HCT116 (cell line): ENCODE measurements around the gene SHISAL1. TPM values are rescaled to one million over a fixed set of nuclear protein-coding genes. Genes with fewer than 3 reads are reported as not detected.

ENCODE experiments used
- ATAC-seq: fragments of 200-7000 bp; cut with Tn5 transposase; 2 replicates; pipeline ENCODE4 v1.9.1; 2020; ENCODE audit warnings: mild to moderate bottlenecking, moderate library complexity
- BruUV-seq: library from RNA; stranded (reverse); fragments of 400-500 nt; replicated peaks from 2 replicates; lab custom pipeline; 2021; lab: Mats Ljungman, UMichigan
- CTCF ChIA-PET: fragments of 300-600 bp; sonication (Branson Sonifier 250); formaldehyde crosslinking; loops from one replicate; lab custom pipeline; 2021; ENCODE audit warnings: antibody characterized with exemption; lab: Charles Lee
- POLR2A ChIA-PET: fragments of 300-600, 350-600 bp; sonication (Branson Sonifier 250); formaldehyde crosslinking; loops from one replicate; lab custom pipeline; 2021; ENCODE audit warnings: antibody characterized with exemption; lab: Charles Lee
- RAD21 ChIA-PET, 2 experiments: fragments of 300-600 bp; sonication (Branson Sonifier 250); formaldehyde crosslinking; loops; one replicate each; lab custom pipeline; 2023; ENCODE audit warnings: low total read pairs in 2 of 2; ENCODE audit not compliant: uncharacterized antibody in 2 of 2, unreplicated experiment in 2 of 2, low non-redundant PET in 1 of 2; lab: Charles Lee
- DNase-seq: peaks from one replicate; pipeline ENCODE4 v3.0.0-alpha.2; 2010; ENCODE audit warnings: low read depth, low spot score
- H2AFZ ChIP-seq: fragments of 200-600 bp; shearing (Covaris generic), sonication (generic); 2 replicates; pipeline ENCODE4 v1.6.1; 2017; ENCODE audit warnings: low read depth, mixed run types, mixed read lengths, antibody characterized with exemption, low read length; ENCODE audit not compliant: poor library complexity, severe bottlenecking
- H3K27ac ChIP-seq: 2 replicates; pipeline ENCODE4 v1.5.1; 2012; ENCODE audit warnings: low read depth, low read length
- H3K27me3 ChIP-seq: fragments of 200-600 bp; sonication (generic); 2 replicates; pipeline ENCODE4 v1.6.1; 2016; ENCODE audit warnings: mixed run types, low read length, mixed read lengths; ENCODE audit not compliant: insufficient read depth
- H3K36me3 ChIP-seq, 2 experiments: fragments of 200-500 bp in 1 of 2; fragments of 200-600 bp in 1 of 2; sonication (Bioruptor generic) in 1 of 2; sonication (generic) in 1 of 2; 2 replicates each; pipeline versions ENCODE4 v1.5.1 to v1.6.1; 2014 to 2016; ENCODE audit warnings: low read length in 2 of 2, inconsistent platforms in 1 of 2, mixed read lengths in 1 of 2, mixed run types in 1 of 2; ENCODE audit not compliant: insufficient read depth in 2 of 2, control insufficient read depth in 1 of 2
- H3K4me1 ChIP-seq, 2 experiments: fragments of 200-600 bp in 1 of 2; sonication (generic) in 1 of 2; 2 replicates each; pipeline versions ENCODE4 v1.5.1 to v1.6.1; 2012 to 2017; ENCODE audit warnings: low read length in 2 of 2, inconsistent platforms in 1 of 2, mild to moderate bottlenecking in 1 of 2, mixed read lengths in 1 of 2, mixed run types in 1 of 2, moderate library complexity in 1 of 2; ENCODE audit not compliant: insufficient read depth in 2 of 2, control insufficient read depth in 1 of 2
- H3K4me2 ChIP-seq: fragments of 200-600 bp; sonication (generic); 2 replicates; pipeline ENCODE4 v1.6.1; 2017; ENCODE audit warnings: mixed run types, low read length, mixed read lengths
- H3K4me3 ChIP-seq, 2 experiments: fragments of 200-600 bp in 1 of 2; sonication (generic) in 1 of 2; replicated peaks in 1 of 2; 2 replicates each; pipeline ENCODE4 v1.5.1; 2011 to 2016; ENCODE audit warnings: low read length in 2 of 2, control low read depth in 1 of 2, low read depth in 1 of 2, mild to moderate bottlenecking in 1 of 2, mixed read lengths in 1 of 2, mixed run types in 1 of 2
- H3K79me2 ChIP-seq: fragments of 200-600 bp; sonication (generic); 2 replicates; pipeline ENCODE4 v1.6.1; 2017; ENCODE audit warnings: mild to moderate bottlenecking, mixed run types, low read length, moderate library complexity, mixed read lengths; ENCODE audit not compliant: insufficient read depth
- H3K9ac ChIP-seq: fragments of 200-600 bp; sonication (generic); 2 replicates; pipeline ENCODE4 v1.6.1; 2016; ENCODE audit warnings: low read length, mixed read lengths
- H3K9me2 ChIP-seq: fragments of 200-600 bp; sonication (generic), shearing (Covaris generic); 2 replicates; pipeline ENCODE4 v1.6.1; 2017; ENCODE audit warnings: mixed run types, mild to moderate bottlenecking, moderate library complexity; ENCODE audit not compliant: insufficient read depth
- H3K9me3 ChIP-seq, 2 experiments: fragments of 200-500 bp in 1 of 2; fragments of 200-600 bp in 1 of 2; sonication (Bioruptor generic) in 1 of 2; sonication (generic) in 1 of 2; 2 replicates each; pipeline ENCODE4 v1.6.1; 2014 to 2017; ENCODE audit warnings: low read length in 2 of 2, mixed read lengths in 2 of 2, inconsistent platforms in 1 of 2, low read depth in 1 of 2, mild to moderate bottlenecking in 1 of 2, mixed run types in 1 of 2, moderate library complexity in 1 of 2; ENCODE audit not compliant: control insufficient read depth in 1 of 2, insufficient read depth in 1 of 2
- H4K20me1 ChIP-seq: fragments of 200-600 bp; sonication (generic), shearing (Covaris generic); 2 replicates; pipeline ENCODE4 v1.6.1; 2017; ENCODE audit warnings: mixed run types, mild to moderate bottlenecking, moderate library complexity; ENCODE audit not compliant: insufficient read depth
- CEBPB ChIP-seq: IDR thresholded peaks from 2 replicates; pipeline ENCODE4 v1.6.1; 2012; ENCODE audit warnings: low read depth
- EGR1 ChIP-seq: IDR thresholded peaks from 2 replicates; pipeline ENCODE4 v1.6.1; 2012; ENCODE audit warnings: low read depth
- EZH2 ChIP-seq: fragments of 200-600 bp; sonication (generic); IDR thresholded peaks from 2 replicates; pipeline ENCODE4 v1.6.1; 2017; ENCODE audit warnings: antibody characterized with exemption, mixed run types
- EZH2phosphoT487 ChIP-seq: fragments of 200-600 bp; IDR thresholded peaks from 2 replicates; pipeline ENCODE4 v1.6.1; 2018; ENCODE audit warnings: antibody characterized with exemption, borderline replicate concordance
- JUND ChIP-seq: IDR thresholded peaks from 2 replicates; pipeline ENCODE4 v1.6.1; 2012
- POLR2A ChIP-seq: IDR thresholded peaks from 2 replicates; pipeline ENCODE4 v1.7.0; 2011; ENCODE audit warnings: borderline replicate concordance; ENCODE audit not compliant: insufficient read depth, insufficient read length; ENCODE audit errors: extremely low read depth
- POLR2AphosphoS5 ChIP-seq: IDR thresholded peaks from 2 replicates; pipeline ENCODE4 v1.6.1; 2011; ENCODE audit warnings: mild to moderate bottlenecking, low read depth, low read length, moderate library complexity
- RAD21 ChIP-seq: IDR thresholded peaks from 2 replicates; pipeline ENCODE4 v1.6.1; 2012; ENCODE audit warnings: low read depth, mild to moderate bottlenecking
- SIN3A ChIP-seq: IDR thresholded peaks from 2 replicates; pipeline ENCODE4 v1.6.1; 2012; ENCODE audit warnings: low read depth
- SP1 ChIP-seq: IDR thresholded peaks from 2 replicates; pipeline ENCODE4 v1.6.1; 2012; ENCODE audit warnings: low read depth
- SRF ChIP-seq: IDR thresholded peaks from 2 replicates; pipeline ENCODE4 v1.6.1; 2012; ENCODE audit warnings: low read depth
- TCF7L2 ChIP-seq: IDR thresholded peaks from 2 replicates; pipeline ENCODE4 v1.7.0; 2011; ENCODE audit warnings: borderline replicate concordance, inconsistent platforms; ENCODE audit not compliant: insufficient read depth, insufficient read length; ENCODE audit errors: extremely low read depth
- YY1 ChIP-seq: IDR thresholded peaks from 2 replicates; pipeline ENCODE4 v1.6.1; 2011; ENCODE audit warnings: low read length, low read depth, moderate library complexity, mild to moderate bottlenecking; ENCODE audit not compliant: insufficient replicate concordance; ENCODE audit errors: extremely low read depth
- ZFX ChIP-seq: fragments of 450-650 bp; IDR thresholded peaks from 2 replicates; pipeline ENCODE4 v1.6.1; 2017
- ZNF274 ChIP-seq: fragments of 200-500 bp; sonication (Bioruptor generic); IDR thresholded peaks from 2 replicates; pipeline ENCODE4 v1.6.1; 2014; ENCODE audit warnings: mild to moderate bottlenecking, low read depth, low read length, inconsistent platforms
- intact Hi-C: fragments of 100-400 bp; cut with micrococcal nuclease; formaldehyde crosslinking; loops from 2 replicates; pipeline ENCODE4 v1.10.0; 2022
- total RNA-seq: library from RNA; stranded (reverse); gene quantifications from one replicate; pipeline ENCODE4 v1.2.1, GENCODE V29; 2021; ENCODE audit not compliant: unreplicated experiment
- TF ChIP-seq, protein P1 (sequence below): IDR thresholded peaks from 2 replicates; pipeline ENCODE4 v1.6.1; 2012
- TF ChIP-seq, protein P2 (sequence below): IDR thresholded peaks from 2 replicates; pipeline ENCODE4 v1.6.1; 2012
- TF ChIP-seq, protein P3 (sequence below), 3 experiments: fragments of 200-600 bp in 1 of 3; sonication (generic) in 1 of 3; IDR thresholded peaks in 2 of 3; conservative IDR thresholded peaks in 1 of 3; 2 replicates each; pipeline ENCODE4 v1.5.1; 2012 to 2017; ENCODE audit warnings: low read depth in 2 of 3, low read length in 2 of 3, antibody characterized with exemption in 1 of 3, borderline replicate concordance in 1 of 3, control low read depth in 1 of 3, mild to moderate bottlenecking in 1 of 3, mixed read lengths in 1 of 3, mixed run types in 1 of 3, moderate library complexity in 1 of 3; ENCODE audit not compliant: insufficient read depth in 1 of 3

Gene SHISAL1
- total RNA-seq, 1 experiment from 2014 or later: not detected

DNA sequence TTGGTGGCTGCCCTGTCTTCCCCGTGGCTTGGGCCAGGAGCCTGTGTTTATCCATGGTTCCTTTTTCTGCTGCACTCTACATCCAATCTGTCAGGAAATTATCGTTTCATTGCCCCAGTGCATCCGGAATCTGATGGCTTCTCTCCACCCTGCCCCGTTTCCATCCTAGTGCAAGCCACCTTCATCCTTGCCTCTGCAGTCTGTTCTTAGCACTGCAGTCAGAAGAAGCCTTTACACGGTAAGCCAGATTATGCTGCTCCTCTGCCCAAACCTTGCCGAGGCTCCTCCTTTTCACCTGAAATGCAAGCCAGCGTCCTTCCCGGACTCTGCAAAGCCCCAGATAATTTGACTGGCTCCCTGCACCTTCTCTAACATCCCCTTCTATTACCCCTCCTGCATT is 86.9 kb downstream of the SHISAL1 start:
- Histone ChIP-seq H3K9me3 (peaks cover 0 to 7% of the 10 kb centered on the region in 2 experiments; a peak in 1 of 4 replicates), H3K4me2 (no peak overlapping the region), H3K4me3 (no peak overlapping the region), H3K79me2 (no peaks in the 10 kb centered on the region), H3K27me3 (peaks cover 4% of the 10 kb centered on the region; the same call in 1 of the 2 replicates), H2AFZ (no peak overlapping the region), H3K27ac (no peak overlapping the region), H4K20me1 (no peaks in the 10 kb centered on the region), H3K36me3 (no peaks in the 10 kb centered on the region), H3K9ac (no peak overlapping the region), H3K4me1 (no peaks in the 10 kb centered on the region), H3K9me2 (no peaks in the 10 kb centered on the region)
- ChIA-PET POLR2A (no interaction called here), CTCF (no interaction called here), RAD21 (no interaction called here)
- TF ChIP-seq SRF (no peak), TCF7L2 (no peak), CEBPB (no peak), EGR1 (no peak), YY1 (no peak), ZFX (no peak), JUND (no peak), POLR2AphosphoS5 (no peak), SP1 (no peak), EZH2phosphoT487 (no peak), ZNF274 (no peak), EZH2 (no peak), POLR2A (no peak), SIN3A (no peak), RAD21 (no peak)
- TF ChIP-seq, protein P1, sequence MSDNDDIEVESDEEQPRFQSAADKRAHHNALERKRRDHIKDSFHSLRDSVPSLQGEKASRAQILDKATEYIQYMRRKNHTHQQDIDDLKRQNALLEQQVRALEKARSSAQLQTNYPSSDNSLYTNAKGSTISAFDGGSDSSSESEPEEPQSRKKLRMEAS: no peak
- TF ChIP-seq, protein P2, sequence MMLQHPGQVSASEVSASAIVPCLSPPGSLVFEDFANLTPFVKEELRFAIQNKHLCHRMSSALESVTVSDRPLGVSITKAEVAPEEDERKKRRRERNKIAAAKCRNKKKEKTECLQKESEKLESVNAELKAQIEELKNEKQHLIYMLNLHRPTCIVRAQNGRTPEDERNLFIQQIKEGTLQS: no peak
- TF ChIP-seq, protein P3, sequence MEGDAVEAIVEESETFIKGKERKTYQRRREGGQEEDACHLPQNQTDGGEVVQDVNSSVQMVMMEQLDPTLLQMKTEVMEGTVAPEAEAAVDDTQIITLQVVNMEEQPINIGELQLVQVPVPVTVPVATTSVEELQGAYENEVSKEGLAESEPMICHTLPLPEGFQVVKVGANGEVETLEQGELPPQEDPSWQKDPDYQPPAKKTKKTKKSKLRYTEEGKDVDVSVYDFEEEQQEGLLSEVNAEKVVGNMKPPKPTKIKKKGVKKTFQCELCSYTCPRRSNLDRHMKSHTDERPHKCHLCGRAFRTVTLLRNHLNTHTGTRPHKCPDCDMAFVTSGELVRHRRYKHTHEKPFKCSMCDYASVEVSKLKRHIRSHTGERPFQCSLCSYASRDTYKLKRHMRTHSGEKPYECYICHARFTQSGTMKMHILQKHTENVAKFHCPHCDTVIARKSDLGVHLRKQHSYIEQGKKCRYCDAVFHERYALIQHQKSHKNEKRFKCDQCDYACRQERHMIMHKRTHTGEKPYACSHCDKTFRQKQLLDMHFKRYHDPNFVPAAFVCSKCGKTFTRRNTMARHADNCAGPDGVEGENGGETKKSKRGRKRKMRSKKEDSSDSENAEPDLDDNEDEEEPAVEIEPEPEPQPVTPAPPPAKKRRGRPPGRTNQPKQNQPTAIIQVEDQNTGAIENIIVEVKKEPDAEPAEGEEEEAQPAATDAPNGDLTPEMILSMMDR (IDR thresholded peaks at IDR 0.05 in 2 of 3, conservative IDR thresholded peaks at IDR 0.05 in 1 of 3; ENCODE audit: borderline replicate concordance in 1 of 3, insufficient read depth in 1 of 3, low read depth in 2 of 3, low read length in 2 of 3): no peak
- no peak for ATAC-seq
- intact Hi-C loops: no loop called here
- BruUV-seq: no TSS peak
- DNase-seq: no peak
